ENCODE data around the gene EPN2.

GRCh38 chr17:19364699-19365498, 127.7 kb downstream of the EPN2 start:
- TF ChIP-seq CTCF (IDR thresholded peaks at IDR 0.05; ENCODE audit: low read depth, low read length, missing input control) (no peak), YY1 (IDR thresholded peaks at IDR 0.05) (no peak), SP1 (IDR thresholded peaks at IDR 0.05) (no peak), ATF3 (IDR thresholded peaks at IDR 0.05) (no peak), GABPA (IDR thresholded peaks at IDR 0.05 in 1 of 2, conservative IDR thresholded peaks at IDR 0.05 in 1 of 2) (no peak), RAD21 (IDR thresholded peaks at IDR 0.05) (no peak), ZBTB33 (IDR thresholded peaks at IDR 0.05) (no peak), REST (IDR thresholded peaks at IDR 0.05) (no peak), FOXA2 (IDR thresholded peaks at IDR 0.05) (no peak), MAX (IDR thresholded peaks at IDR 0.05) (no peak), TAF1 (conservative IDR thresholded peaks at IDR 0.05) (no peak), EGR1 (IDR thresholded peaks at IDR 0.05; ENCODE audit: low read depth in 2 of 2) (no peak), JUND (IDR thresholded peaks at IDR 0.05) (no peak)

Data from liver (tissue), 3 donors.